HFF-Myc (cell line): ENCODE data around the gene CDH18.

Experiments
- DNase-seq: peaks from one replicate; pipeline ENCODE4 v3.0.0-alpha.2; 2011; ENCODE audit warnings: low read depth; ENCODE audit errors: extremely low read depth
- H3K4me3 ChIP-seq: replicated peaks from 2 replicates; pipeline ENCODE4 v1.5.1; 2011; ENCODE audit warnings: low read depth, mild to moderate bottlenecking, control low read depth, low read length
- TF ChIP-seq, protein P1 (sequence below): IDR thresholded peaks from 2 replicates; pipeline ENCODE4 v1.5.1; 2012; ENCODE audit warnings: mild to moderate bottlenecking, low read depth, low read length, control low read depth; ENCODE audit errors: missing control alignments

CDH18 gene

DNA sequence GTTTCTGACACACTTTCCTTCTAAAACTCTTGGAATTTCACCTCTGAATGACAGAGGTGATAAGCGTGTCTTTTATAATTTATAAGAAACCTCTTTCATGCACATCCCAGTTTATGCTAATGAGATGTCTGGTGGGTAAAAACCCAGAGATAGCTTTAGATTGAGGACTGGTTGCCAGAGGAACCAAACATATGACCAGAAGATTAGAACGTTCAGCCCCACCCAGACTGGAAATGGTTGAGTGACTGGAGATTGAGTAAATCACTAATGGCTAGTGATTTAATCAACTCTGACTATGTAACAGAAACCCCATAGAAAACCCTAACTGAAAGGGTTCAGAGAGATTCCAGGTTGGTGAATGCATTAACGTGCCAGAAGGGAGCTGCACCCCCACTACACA is 69.2 kb downstream of the CDH18 start:
- no peak overlapping the region for H3K4me3 ChIP-seq
- DNase-seq = no peak
- TF ChIP-seq, protein P1, sequence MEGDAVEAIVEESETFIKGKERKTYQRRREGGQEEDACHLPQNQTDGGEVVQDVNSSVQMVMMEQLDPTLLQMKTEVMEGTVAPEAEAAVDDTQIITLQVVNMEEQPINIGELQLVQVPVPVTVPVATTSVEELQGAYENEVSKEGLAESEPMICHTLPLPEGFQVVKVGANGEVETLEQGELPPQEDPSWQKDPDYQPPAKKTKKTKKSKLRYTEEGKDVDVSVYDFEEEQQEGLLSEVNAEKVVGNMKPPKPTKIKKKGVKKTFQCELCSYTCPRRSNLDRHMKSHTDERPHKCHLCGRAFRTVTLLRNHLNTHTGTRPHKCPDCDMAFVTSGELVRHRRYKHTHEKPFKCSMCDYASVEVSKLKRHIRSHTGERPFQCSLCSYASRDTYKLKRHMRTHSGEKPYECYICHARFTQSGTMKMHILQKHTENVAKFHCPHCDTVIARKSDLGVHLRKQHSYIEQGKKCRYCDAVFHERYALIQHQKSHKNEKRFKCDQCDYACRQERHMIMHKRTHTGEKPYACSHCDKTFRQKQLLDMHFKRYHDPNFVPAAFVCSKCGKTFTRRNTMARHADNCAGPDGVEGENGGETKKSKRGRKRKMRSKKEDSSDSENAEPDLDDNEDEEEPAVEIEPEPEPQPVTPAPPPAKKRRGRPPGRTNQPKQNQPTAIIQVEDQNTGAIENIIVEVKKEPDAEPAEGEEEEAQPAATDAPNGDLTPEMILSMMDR = no peak

DNA sequence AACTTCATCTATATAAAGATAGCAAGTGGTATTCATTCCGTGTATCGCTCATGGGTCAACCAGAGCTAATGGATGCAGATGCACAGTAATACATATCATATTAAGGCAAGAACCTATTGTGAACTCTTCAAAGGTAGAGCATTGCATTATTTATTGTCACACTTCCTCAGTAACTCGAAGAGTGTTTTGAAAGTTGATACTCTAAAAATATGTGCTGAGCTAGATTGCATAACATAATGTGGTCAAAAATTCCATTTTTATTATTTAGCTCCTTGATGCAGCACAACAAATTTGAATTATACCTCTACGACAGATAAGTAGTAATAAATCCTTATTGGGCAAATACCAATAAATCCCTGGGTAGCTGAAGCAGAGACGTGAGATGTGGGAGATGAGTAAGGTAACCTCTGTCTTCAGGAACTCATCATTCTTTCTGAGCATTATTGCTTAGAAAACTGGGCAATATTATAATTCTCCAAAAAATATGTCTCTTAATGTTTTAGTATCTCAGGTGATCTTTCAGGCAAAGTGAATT is 70.3 kb downstream of the CDH18 start:
- no peak overlapping the region for H3K4me3 ChIP-seq
- TF ChIP-seq, protein P1 = no peak
- no peak for DNase-seq

DNA sequence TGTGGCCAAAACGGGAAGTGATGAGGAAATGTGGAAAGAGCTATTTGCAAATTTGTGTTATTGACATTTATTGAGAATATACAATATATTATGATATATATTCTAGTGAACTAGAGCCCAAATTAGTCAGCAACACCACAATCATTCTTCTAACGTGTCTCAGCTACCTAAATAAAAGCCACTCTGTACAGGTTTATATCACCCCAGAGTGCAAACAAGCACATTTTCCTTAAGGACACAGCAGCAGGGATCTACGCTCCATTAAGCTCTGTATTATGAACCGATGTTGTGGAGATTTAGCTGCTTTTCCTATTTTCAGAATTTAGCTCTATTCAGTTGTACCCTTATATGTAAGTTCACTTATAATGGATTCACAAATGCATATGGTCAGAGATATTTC is 77.9 kb downstream of the CDH18 start:
- no peak overlapping the region for H3K4me3 ChIP-seq
- TF ChIP-seq, protein P1 = no peak
- no peak for DNase-seq

GRCh38 chr5:19904766-19905165 is 83.2 kb downstream of the CDH18 start:
- TF ChIP-seq, protein P1 = no peak
- DNase-seq = no peak
- no peak overlapping the region for H3K4me3 ChIP-seq

GRCh38 chr5:19903611-19904010 is 84.4 kb downstream of the CDH18 start:
- no peak for DNase-seq
- H3K4me3 ChIP-seq = no peak overlapping the region

DNA sequence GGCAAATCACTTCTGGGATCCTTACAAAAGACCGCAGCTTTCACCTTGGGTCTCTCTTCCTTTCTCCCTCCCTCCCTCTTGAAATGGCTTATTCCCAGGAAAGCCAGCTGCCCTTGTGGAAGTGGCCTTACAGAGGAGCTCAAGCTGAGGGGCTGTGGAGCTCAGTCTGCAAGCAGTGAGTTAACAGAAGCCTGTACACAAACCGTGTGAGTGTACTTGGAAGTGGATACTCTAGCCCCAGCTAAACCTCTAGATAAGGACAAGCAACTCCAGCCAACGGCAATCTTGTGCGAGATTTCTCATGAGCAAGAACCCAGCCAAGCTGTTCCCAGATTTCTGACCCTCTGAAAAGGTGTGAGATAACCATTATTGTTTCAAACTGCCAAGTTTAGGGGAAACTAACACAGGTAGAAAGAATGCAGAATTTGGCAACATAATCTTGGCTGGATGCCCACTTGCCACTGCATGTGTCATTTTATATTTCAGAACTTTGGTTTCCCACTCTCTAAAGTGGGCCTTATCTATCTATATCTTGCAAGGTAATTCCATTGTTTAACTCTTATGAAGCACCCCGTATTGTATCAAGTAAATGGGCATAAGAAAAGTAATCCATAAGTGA is 85.6 kb downstream of the CDH18 start:
- no peak overlapping the region for H3K4me3 ChIP-seq
- no peak for DNase-seq
- TF ChIP-seq, protein P1 = no peak

More at GRCh38 chr5:19903611-19904010, 84.4 kb downstream of the CDH18 start:
- TF ChIP-seq, protein P1 = no peak

DNA sequence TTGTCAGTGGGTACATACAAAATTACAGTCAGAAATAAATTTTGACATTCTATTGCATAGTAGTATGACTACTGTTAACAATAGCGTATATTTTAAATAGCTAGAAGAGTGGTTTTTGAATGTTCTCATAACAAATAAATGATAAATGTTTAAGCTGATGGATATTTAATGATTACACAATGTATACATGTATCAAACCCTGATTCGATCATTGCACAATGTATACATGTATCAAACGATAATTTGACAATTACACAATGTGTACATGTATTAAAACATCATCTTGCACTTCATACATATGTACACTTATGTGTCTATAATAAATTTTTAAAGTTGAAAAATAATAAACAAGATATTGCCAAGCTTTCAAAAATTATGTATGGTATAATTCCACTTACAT is 87.7 kb downstream of the CDH18 start:
- no peak overlapping the region for H3K4me3 ChIP-seq
- TF ChIP-seq, protein P1 = no peak
- no peak for DNase-seq
